HEK293 (cell line): ENCODE results near the gene UTS2.

Experiments
- CTCF ChIA-PET: fragments of 350-600 bp; formaldehyde crosslinking; extraction: SDS; loops from one replicate; lab custom pipeline; 2021; ENCODE audit warnings: antibody characterized with exemption; lab: Yijun Ruan, JAX
- POLR2A ChIA-PET: fragments of 300-600 bp; formaldehyde crosslinking; extraction: SDS; loops from one replicate; lab custom pipeline; 2020; ENCODE audit warnings: antibody characterized with exemption, inconsistent platforms; lab: Yijun Ruan, JAX
- H3K27ac ChIP-seq: fragments of 200-500 bp; sonication (Bioruptor generic); 2 replicates; pipeline ENCODE4 v1.5.1; 2014; ENCODE audit warnings: low read depth, low read length, control low read depth, inconsistent platforms; ENCODE audit errors: extremely low read depth
- H3K36me3 ChIP-seq, 2 experiments: fragments of 200-500 bp in 1 of 2; sonication (Bioruptor generic) in 1 of 2; 1 replicate in 1 of 2; 2 replicates in 1 of 2; pipeline ENCODE4 v1.5.1; 2014 to 2017; ENCODE audit warnings: inconsistent platforms in 2 of 2, low read length in 2 of 2; ENCODE audit not compliant: control insufficient read depth in 2 of 2, insufficient read depth in 1 of 2
- H3K4me1 ChIP-seq: fragments of 200-500 bp; sonication (Bioruptor generic); 2 replicates; pipeline ENCODE4 v1.5.1; 2014; ENCODE audit warnings: mild to moderate bottlenecking, low read length, inconsistent platforms; ENCODE audit not compliant: control insufficient read depth, insufficient read depth
- H3K4me3 ChIP-seq: 2 replicates; pipeline ENCODE4 v1.5.1; 2011; ENCODE audit warnings: low read depth, mild to moderate bottlenecking, control low read depth, low read length, moderate library complexity
- H3K9me3 ChIP-seq: fragments of 200-500 bp; sonication (Bioruptor generic); 2 replicates; pipeline ENCODE4 v1.5.1; 2014; ENCODE audit warnings: low read depth, low read length, inconsistent platforms; ENCODE audit not compliant: control insufficient read depth, insufficient read depth
- CTCF ChIP-seq: fragments of 450-650 bp; formaldehyde crosslinking; IDR thresholded peaks from 2 replicates; pipeline ENCODE4 v1.5.1; 2016; ENCODE audit warnings: missing biosample characterization, missing genetic modification characterization
- GLI4 ChIP-seq: fragments of 450-650 bp; formaldehyde crosslinking; IDR thresholded peaks from 2 replicates; pipeline ENCODE4 v1.5.1; 2016; ENCODE audit warnings: missing biosample characterization, missing genetic modification characterization
- GLIS1 ChIP-seq: fragments of 450-650 bp; formaldehyde crosslinking; IDR thresholded peaks from 2 replicates; pipeline ENCODE4 v1.5.1; 2016; ENCODE audit warnings: missing biosample characterization, missing genetic modification characterization
- GLIS2 ChIP-seq: fragments of 450-650 bp; formaldehyde crosslinking; IDR thresholded peaks from 2 replicates; pipeline ENCODE4 v1.5.1; 2016; ENCODE audit warnings: missing biosample characterization, missing genetic modification characterization
- MYNN ChIP-seq: fragments of 450-650 bp; formaldehyde crosslinking; IDR thresholded peaks from 2 replicates; pipeline ENCODE4 v1.5.1; 2016; ENCODE audit warnings: missing biosample characterization, missing genetic modification characterization, borderline replicate concordance
- PRDM6 ChIP-seq: fragments of 450-650 bp; formaldehyde crosslinking; IDR thresholded peaks from 2 replicates; pipeline ENCODE4 v1.5.1; 2017; ENCODE audit warnings: missing biosample characterization, missing genetic modification characterization
- YY1 ChIP-seq: fragments of 450-650 bp; formaldehyde crosslinking; IDR thresholded peaks from 2 replicates; pipeline ENCODE4 v1.5.1; 2018; ENCODE audit warnings: missing biosample characterization, missing genetic modification characterization
- ZBTB11 ChIP-seq: fragments of 450-650 bp; formaldehyde crosslinking; conservative IDR thresholded peaks from 2 replicates; pipeline ENCODE4 v1.5.1; 2016; ENCODE audit warnings: low read depth, missing biosample characterization, missing genetic modification characterization
- ZFP41 ChIP-seq: fragments of 450-650 bp; formaldehyde crosslinking; IDR thresholded peaks from 2 replicates; pipeline ENCODE4 v1.5.1; 2016; ENCODE audit warnings: missing biosample characterization, missing genetic modification characterization, borderline replicate concordance
- ZIC2 ChIP-seq: fragments of 450-650 bp; formaldehyde crosslinking; IDR thresholded peaks from 2 replicates; pipeline ENCODE4 v1.5.1; 2016; ENCODE audit warnings: missing biosample characterization, missing genetic modification characterization
- ZNF146 ChIP-seq: fragments of 450-650 bp; formaldehyde crosslinking; IDR thresholded peaks from 2 replicates; pipeline ENCODE4 v1.5.1; 2016; ENCODE audit warnings: missing biosample characterization, missing genetic modification characterization
- ZNF302 ChIP-seq: fragments of 450-650 bp; formaldehyde crosslinking; IDR thresholded peaks from 2 replicates; pipeline ENCODE4 v1.5.1; 2016; ENCODE audit warnings: missing biosample characterization, missing genetic modification characterization, low read depth
- ZNF394 ChIP-seq: fragments of 450-650 bp; formaldehyde crosslinking; IDR thresholded peaks from 2 replicates; pipeline ENCODE4 v1.5.1; 2016; ENCODE audit warnings: missing biosample characterization, missing genetic modification characterization, mild to moderate bottlenecking, moderate library complexity, borderline replicate concordance
- ZNF560 ChIP-seq: fragments of 450-650 bp; formaldehyde crosslinking; IDR thresholded peaks from 2 replicates; pipeline ENCODE4 v1.5.1; 2017; ENCODE audit warnings: missing biosample characterization, missing genetic modification characterization, borderline replicate concordance
- ZNF600 ChIP-seq: fragments of 450-650 bp; formaldehyde crosslinking; IDR thresholded peaks from 2 replicates; pipeline ENCODE4 v1.5.1; 2016; ENCODE audit warnings: missing biosample characterization, missing genetic modification characterization
- ZNF830 ChIP-seq: fragments of 450-650 bp; IDR thresholded peaks from 2 replicates; pipeline ENCODE4 v1.5.0; 2018; ENCODE audit warnings: missing biosample characterization, missing genetic modification characterization, low read depth, mild to moderate bottlenecking, moderate library complexity
- ZNF837 ChIP-seq: fragments of 450-650 bp; formaldehyde crosslinking; IDR thresholded peaks from 2 replicates; pipeline ENCODE4 v1.5.1; 2016; ENCODE audit warnings: missing biosample characterization, missing genetic modification characterization
- ZSCAN18 ChIP-seq: fragments of 450-650 bp; formaldehyde crosslinking; IDR thresholded peaks from 2 replicates; pipeline ENCODE4 v1.5.1; 2016; ENCODE audit warnings: missing biosample characterization, missing genetic modification characterization
- TF ChIP-seq, protein P1 (sequence below): fragments of 450-650 bp; formaldehyde crosslinking; IDR thresholded peaks from 2 replicates; pipeline ENCODE4 v1.5.1; 2016; ENCODE audit warnings: missing biosample characterization, missing genetic modification characterization
- TF ChIP-seq, protein P2 (sequence below): fragments of 450-650 bp; formaldehyde crosslinking; IDR thresholded peaks from 2 replicates; pipeline ENCODE4 v1.5.1; 2016; ENCODE audit warnings: missing biosample characterization, missing genetic modification characterization

UTS2 gene

GRCh38 chr1:7826363-7826762 lies 26.5 kb downstream of the UTS2 start (continued):
- TF ChIP-seq ZNF394 (tag by site-specific recombination): no peak

GRCh38 chr1:7824701-7825100 lies 28.2 kb downstream of the UTS2 start:
- H3K9me3 ChIP-seq: no peaks in the 10 kb centered on the region
- TF ChIP-seq PRDM6 (tag by site-specific recombination): no peak
- no peak for TF ChIP-seq ZNF830
- no peak for TF ChIP-seq ZNF837
- TF ChIP-seq, protein P1, sequence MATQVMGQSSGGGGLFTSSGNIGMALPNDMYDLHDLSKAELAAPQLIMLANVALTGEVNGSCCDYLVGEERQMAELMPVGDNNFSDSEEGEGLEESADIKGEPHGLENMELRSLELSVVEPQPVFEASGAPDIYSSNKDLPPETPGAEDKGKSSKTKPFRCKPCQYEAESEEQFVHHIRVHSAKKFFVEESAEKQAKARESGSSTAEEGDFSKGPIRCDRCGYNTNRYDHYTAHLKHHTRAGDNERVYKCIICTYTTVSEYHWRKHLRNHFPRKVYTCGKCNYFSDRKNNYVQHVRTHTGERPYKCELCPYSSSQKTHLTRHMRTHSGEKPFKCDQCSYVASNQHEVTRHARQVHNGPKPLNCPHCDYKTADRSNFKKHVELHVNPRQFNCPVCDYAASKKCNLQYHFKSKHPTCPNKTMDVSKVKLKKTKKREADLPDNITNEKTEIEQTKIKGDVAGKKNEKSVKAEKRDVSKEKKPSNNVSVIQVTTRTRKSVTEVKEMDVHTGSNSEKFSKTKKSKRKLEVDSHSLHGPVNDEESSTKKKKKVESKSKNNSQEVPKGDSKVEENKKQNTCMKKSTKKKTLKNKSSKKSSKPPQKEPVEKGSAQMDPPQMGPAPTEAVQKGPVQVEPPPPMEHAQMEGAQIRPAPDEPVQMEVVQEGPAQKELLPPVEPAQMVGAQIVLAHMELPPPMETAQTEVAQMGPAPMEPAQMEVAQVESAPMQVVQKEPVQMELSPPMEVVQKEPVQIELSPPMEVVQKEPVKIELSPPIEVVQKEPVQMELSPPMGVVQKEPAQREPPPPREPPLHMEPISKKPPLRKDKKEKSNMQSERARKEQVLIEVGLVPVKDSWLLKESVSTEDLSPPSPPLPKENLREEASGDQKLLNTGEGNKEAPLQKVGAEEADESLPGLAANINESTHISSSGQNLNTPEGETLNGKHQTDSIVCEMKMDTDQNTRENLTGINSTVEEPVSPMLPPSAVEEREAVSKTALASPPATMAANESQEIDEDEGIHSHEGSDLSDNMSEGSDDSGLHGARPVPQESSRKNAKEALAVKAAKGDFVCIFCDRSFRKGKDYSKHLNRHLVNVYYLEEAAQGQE: no peak
- TF ChIP-seq ZFP41 (tag by site-specific recombination): no peak
- no peak for TF ChIP-seq ZNF146 (tag by site-specific recombination)
- TF ChIP-seq ZSCAN18: no peak
- TF ChIP-seq, protein P2, sequence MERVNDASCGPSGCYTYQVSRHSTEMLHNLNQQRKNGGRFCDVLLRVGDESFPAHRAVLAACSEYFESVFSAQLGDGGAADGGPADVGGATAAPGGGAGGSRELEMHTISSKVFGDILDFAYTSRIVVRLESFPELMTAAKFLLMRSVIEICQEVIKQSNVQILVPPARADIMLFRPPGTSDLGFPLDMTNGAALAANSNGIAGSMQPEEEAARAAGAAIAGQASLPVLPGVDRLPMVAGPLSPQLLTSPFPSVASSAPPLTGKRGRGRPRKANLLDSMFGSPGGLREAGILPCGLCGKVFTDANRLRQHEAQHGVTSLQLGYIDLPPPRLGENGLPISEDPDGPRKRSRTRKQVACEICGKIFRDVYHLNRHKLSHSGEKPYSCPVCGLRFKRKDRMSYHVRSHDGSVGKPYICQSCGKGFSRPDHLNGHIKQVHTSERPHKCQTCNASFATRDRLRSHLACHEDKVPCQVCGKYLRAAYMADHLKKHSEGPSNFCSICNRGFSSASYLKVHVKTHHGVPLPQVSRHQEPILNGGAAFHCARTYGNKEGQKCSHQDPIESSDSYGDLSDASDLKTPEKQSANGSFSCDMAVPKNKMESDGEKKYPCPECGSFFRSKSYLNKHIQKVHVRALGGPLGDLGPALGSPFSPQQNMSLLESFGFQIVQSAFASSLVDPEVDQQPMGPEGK (tag by site-specific recombination): no peak
- no peak for TF ChIP-seq ZNF302 (tag by site-specific recombination)
- no peak for TF ChIP-seq ZNF560 (tag by site-specific recombination)
- no peak for TF ChIP-seq GLIS1 (tag by site-specific recombination)
- no peak for TF ChIP-seq MYNN (tag by site-specific recombination)
- TF ChIP-seq ZBTB11: no peak
- TF ChIP-seq ZNF600 (tag by site-specific recombination): no peak
- TF ChIP-seq GLIS2 (tag by site-specific recombination): no peak
- TF ChIP-seq CTCF (tag by site-specific recombination): no peak
- TF ChIP-seq GLI4 (tag by site-specific recombination): no peak
- TF ChIP-seq YY1 (tag by site-specific recombination): no peak
- no peak for TF ChIP-seq ZIC2
- no peaks in the 10 kb centered on the region for H3K4me1 ChIP-seq
- CTCF ChIA-PET: interaction anchor here (1.6 kb wide), 1 partner anchor 13 kb away, joined by 3 read pairs; no protein-coding TSS in a partner anchor
- no peak overlapping the region for H3K27ac ChIP-seq
- peaks cover 0 to 11% of the 10 kb centered on the region in 2 experiments; a peak in 1 of 3 replicates for H3K36me3 ChIP-seq
- POLR2A ChIA-PET: no interaction called here
- no peak overlapping the region for H3K4me3 ChIP-seq
